HepG2 (cell line): Measurements from ENCODE around the gene BTBD3. TPM values are rescaled to one million over a fixed set of nuclear protein-coding genes. Genes with fewer than 3 reads are reported as not detected.

ENCODE experiments used
- ARNT2 ChIP-seq: sonication (generic); formaldehyde crosslinking; IDR thresholded peaks from 2 replicates; pipeline ENCODE4 v1.8.0; 2022; ENCODE audit warnings: mild to moderate bottlenecking, low read depth, missing genetic modification reagents, moderate library complexity
- ELF4 ChIP-seq: sonication (generic); formaldehyde crosslinking; IDR thresholded peaks from 2 replicates; pipeline ENCODE4 v1.5.0; 2020; ENCODE audit warnings: missing genetic modification reagents, mild to moderate bottlenecking, moderate library complexity, borderline replicate concordance
- FOXA1 ChIP-seq, 2 experiments: fragments of 450-650 bp in 1 of 2; sonication (generic) in 1 of 2; formaldehyde crosslinking in 1 of 2; IDR thresholded peaks; 2 replicates each; pipeline versions ENCODE4 v1.4.0 to v1.6.1; 2016 to 2020; ENCODE audit warnings: missing genetic modification reagents in 1 of 2
- MEIS2 ChIP-seq: sonication (generic); formaldehyde crosslinking; IDR thresholded peaks from 2 replicates; pipeline ENCODE4 v1.9.0; 2021; ENCODE audit warnings: mild to moderate bottlenecking, missing genetic modification reagents
- NFE2 ChIP-seq: sonication (generic); formaldehyde crosslinking; IDR thresholded peaks from 2 replicates; pipeline ENCODE4 v1.4.0; 2020; ENCODE audit warnings: missing genetic modification reagents
- SALL1 ChIP-seq: sonication (generic); formaldehyde crosslinking; IDR thresholded peaks from 2 replicates; pipeline ENCODE4 v1.8.0; 2022; ENCODE audit warnings: mild to moderate bottlenecking, missing genetic modification reagents
- SMAD1 ChIP-seq: sonication (generic); formaldehyde crosslinking; IDR thresholded peaks from 2 replicates; pipeline ENCODE4 v1.4.0; 2020; ENCODE audit warnings: missing genetic modification reagents, low read depth, mild to moderate bottlenecking, borderline replicate concordance
- STAT5B ChIP-seq: sonication (generic); formaldehyde crosslinking; IDR thresholded peaks from 2 replicates; pipeline ENCODE4 v1.4.0; 2020; ENCODE audit warnings: missing genetic modification reagents
- TAF1 ChIP-seq: sonication (generic); formaldehyde crosslinking; IDR thresholded peaks from 2 replicates; pipeline ENCODE4 v1.4.0; 2020; ENCODE audit warnings: missing genetic modification reagents
- TCF12 ChIP-seq, 2 experiments: fragments of 450-650 bp in 1 of 2; sonication (generic) in 1 of 2; formaldehyde crosslinking in 1 of 2; IDR thresholded peaks; 2 replicates each; pipeline versions ENCODE4 v1.6.1 to v1.8.0; 2017 to 2022; ENCODE audit warnings: antibody characterized with exemption in 1 of 2, mild to moderate bottlenecking in 1 of 2, missing genetic modification reagents in 1 of 2, moderate library complexity in 1 of 2
- ZBTB1 ChIP-seq: sonication (generic); formaldehyde crosslinking; IDR thresholded peaks from 2 replicates; pipeline ENCODE4 v1.4.0; 2020; ENCODE audit warnings: missing genetic modification reagents, borderline replicate concordance
- ZBTB21 ChIP-seq: sonication (generic); formaldehyde crosslinking; IDR thresholded peaks from 2 replicates; pipeline ENCODE4 v1.4.0; 2020; ENCODE audit warnings: missing genetic modification reagents
- ZIK1 ChIP-seq: sonication (generic); formaldehyde crosslinking; IDR thresholded peaks from 2 replicates; pipeline ENCODE4 v1.5.0; 2020; ENCODE audit warnings: mild to moderate bottlenecking, low read depth, missing genetic modification reagents, borderline replicate concordance
- ZNF652 ChIP-seq: IDR thresholded peaks from 2 replicates; pipeline ENCODE4 v1.6.1; 2016; ENCODE audit warnings: low read depth, borderline replicate concordance
- ZNF713 ChIP-seq: sonication (generic); formaldehyde crosslinking; IDR thresholded peaks from 2 replicates; pipeline ENCODE4 v1.4.0; 2020; ENCODE audit warnings: mild to moderate bottlenecking, missing genetic modification reagents
- polyA plus RNA-seq, 8 experiments: library from polyadenylated mRNA; depleted of rRNA in 3 of 8; stranded (reverse) in 7 of 8; unstranded in 1 of 8; fragments of >200 nt; fragmentation: Illumina TruSeq in 4 of 8; extraction: Trizol in 4 of 8; gene quantifications; 2 replicates each; pipeline versions ENCODE4 v1.2.1 to v1.2.3, GENCODE V29; 2011 to 2016; ENCODE audit warnings: low read depth in 4 of 8, missing spikeins in 1 of 8, mixed read lengths in 1 of 8; ENCODE audit not compliant: insufficient read depth in 1 of 8
- total RNA-seq, 5 experiments: library from RNA; depleted of rRNA; stranded (reverse); fragments of >200 nt; fragmentation: Illumina TruSeq; extraction: Trizol; gene quantifications; 2 replicates each; pipeline ENCODE4 v1.2.3, GENCODE V29; 2016; ENCODE audit warnings: low read depth in 1 of 5
- TF ChIP-seq, protein P1 (sequence below): sonication (generic); formaldehyde crosslinking; conservative IDR thresholded peaks from 2 replicates; pipeline ENCODE4 v1.4.0; 2020; ENCODE audit warnings: mild to moderate bottlenecking, missing genetic modification reagents, moderate library complexity
- TF ChIP-seq, protein P2 (sequence below), 2 experiments: sonication (generic) in 1 of 2; formaldehyde crosslinking in 1 of 2; IDR thresholded peaks; 2 replicates each; pipeline versions ENCODE4 v1.4.0 to v1.6.1; 2018 to 2020; ENCODE audit warnings: missing genetic modification reagents in 2 of 2, borderline replicate concordance in 1 of 2, low read depth in 1 of 2, mild to moderate bottlenecking in 1 of 2, missing biosample characterization in 1 of 2
- TF ChIP-seq, protein P3 (sequence below): sonication (generic); IDR thresholded peaks from 2 replicates; pipeline ENCODE4 v1.6.1; 2016; ENCODE audit warnings: low read depth, borderline replicate concordance
- TF ChIP-seq, protein P4 (sequence below): sonication (generic); formaldehyde crosslinking; IDR thresholded peaks from 2 replicates; pipeline ENCODE4 v1.8.1; 2023; ENCODE audit warnings: mild to moderate bottlenecking, inconsistent platforms, moderate library complexity, missing genetic modification reagents, borderline replicate concordance

BTBD3 gene
- total and polyA plus RNA-seq, 2 of the 13 experiments (the other 11 are each of a cell fraction or from before 2014, with no cell fraction given): 32.2 to 41.8 TPM

DNA sequence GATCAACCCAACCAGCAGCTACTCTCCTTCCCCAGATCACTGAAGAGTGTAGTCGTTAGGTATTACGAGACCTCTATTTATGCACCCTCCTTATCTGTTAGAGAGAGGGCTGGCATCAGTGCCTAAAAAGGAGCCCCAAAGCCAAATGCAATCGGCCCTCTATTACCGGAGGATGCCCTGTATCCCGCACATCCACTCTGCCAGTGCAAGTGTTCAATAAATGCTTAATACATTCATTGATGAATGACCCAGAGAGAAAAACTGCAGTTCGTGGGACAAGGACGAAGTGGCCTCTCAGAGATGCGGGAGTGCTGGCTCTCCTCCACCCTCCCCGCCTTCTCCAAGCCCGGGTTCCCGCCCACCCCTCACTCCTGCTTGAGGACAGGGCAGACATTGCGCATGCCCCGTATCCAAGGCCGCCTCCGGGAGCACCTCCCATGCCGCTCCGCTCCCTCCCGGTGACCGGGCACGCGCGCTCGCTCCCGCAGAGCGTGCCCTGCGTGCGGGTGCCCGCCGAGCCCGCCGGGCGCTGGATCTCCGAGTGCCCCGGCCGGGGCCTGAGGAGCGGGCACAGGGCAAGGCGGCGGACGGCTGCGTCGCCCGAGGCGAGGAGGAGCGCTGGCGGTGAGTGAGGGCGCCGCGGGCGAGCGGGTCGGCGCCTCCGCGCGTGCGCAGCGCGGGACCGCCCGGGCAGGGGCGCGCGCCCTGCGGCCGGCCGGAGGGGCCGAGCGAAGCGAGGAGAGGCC lies 27.2 kb upstream of the BTBD3 start (continued):
- TF ChIP-seq, protein P1, sequence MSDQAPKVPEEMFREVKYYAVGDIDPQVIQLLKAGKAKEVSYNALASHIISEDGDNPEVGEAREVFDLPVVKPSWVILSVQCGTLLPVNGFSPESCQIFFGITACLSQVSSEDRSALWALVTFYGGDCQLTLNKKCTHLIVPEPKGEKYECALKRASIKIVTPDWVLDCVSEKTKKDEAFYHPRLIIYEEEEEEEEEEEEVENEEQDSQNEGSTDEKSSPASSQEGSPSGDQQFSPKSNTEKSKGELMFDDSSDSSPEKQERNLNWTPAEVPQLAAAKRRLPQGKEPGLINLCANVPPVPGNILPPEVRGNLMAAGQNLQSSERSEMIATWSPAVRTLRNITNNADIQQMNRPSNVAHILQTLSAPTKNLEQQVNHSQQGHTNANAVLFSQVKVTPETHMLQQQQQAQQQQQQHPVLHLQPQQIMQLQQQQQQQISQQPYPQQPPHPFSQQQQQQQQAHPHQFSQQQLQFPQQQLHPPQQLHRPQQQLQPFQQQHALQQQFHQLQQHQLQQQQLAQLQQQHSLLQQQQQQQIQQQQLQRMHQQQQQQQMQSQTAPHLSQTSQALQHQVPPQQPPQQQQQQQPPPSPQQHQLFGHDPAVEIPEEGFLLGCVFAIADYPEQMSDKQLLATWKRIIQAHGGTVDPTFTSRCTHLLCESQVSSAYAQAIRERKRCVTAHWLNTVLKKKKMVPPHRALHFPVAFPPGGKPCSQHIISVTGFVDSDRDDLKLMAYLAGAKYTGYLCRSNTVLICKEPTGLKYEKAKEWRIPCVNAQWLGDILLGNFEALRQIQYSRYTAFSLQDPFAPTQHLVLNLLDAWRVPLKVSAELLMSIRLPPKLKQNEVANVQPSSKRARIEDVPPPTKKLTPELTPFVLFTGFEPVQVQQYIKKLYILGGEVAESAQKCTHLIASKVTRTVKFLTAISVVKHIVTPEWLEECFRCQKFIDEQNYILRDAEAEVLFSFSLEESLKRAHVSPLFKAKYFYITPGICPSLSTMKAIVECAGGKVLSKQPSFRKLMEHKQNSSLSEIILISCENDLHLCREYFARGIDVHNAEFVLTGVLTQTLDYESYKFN (CRISPR knock-in tag): no peak
- TF ChIP-seq ARNT2 (CRISPR knock-in tag) (peak; percentile 67), SALL1 (CRISPR knock-in tag) (peak; percentile 64), ZBTB1 (CRISPR knock-in tag) (no peak), TCF12 (IDR thresholded peaks at IDR 0.05) (no peak), TCF12 (CRISPR knock-in tag; IDR thresholded peaks at IDR 0.05) (no peak), SMAD1 (CRISPR knock-in tag) (no peak), NFE2 (CRISPR knock-in tag) (no peak), ZBTB21 (CRISPR knock-in tag) (peak; percentile 25; the same call in 1 of the 2 replicates), ZIK1 (CRISPR knock-in tag) (peak; percentile 68; the same call in 1 of the 2 replicates), TAF1 (CRISPR knock-in tag) (peak; percentile 18; the same call in 1 of the 2 replicates), FOXA1 (IDR thresholded peaks at IDR 0.05) (no peak), FOXA1 (CRISPR knock-in tag; IDR thresholded peaks at IDR 0.05) (no peak), ZNF713 (peak; percentile 19; the same call in 1 of the 2 replicates), ELF4 (CRISPR knock-in tag) (no peak), MEIS2 (CRISPR knock-in tag) (no peak), ZNF652 (CRISPR knock-in tag) (no peak), STAT5B (CRISPR knock-in tag) (0 out of 2 replicates have a peak, but pooled peaks have one; percentile 24)
- TF ChIP-seq, protein P2, sequence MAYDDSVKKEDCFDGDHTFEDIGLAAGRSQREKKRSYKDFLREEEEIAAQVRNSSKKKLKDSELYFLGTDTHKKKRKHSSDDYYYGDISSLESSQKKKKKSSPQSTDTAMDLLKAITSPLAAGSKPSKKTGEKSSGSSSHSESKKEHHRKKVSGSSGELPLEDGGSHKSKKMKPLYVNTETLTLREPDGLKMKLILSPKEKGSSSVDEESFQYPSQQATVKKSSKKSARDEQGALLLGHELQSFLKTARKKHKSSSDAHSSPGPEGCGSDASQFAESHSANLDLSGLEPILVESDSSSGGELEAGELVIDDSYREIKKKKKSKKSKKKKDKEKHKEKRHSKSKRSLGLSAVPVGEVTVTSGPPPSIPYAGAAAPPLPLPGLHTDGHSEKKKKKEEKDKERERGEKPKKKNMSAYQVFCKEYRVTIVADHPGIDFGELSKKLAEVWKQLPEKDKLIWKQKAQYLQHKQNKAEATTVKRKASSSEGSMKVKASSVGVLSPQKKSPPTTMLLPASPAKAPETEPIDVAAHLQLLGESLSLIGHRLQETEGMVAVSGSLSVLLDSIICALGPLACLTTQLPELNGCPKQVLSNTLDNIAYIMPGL (CRISPR knock-in tag; IDR thresholded peaks at IDR 0.05; ENCODE audit: borderline replicate concordance in 1 of 2, low read depth in 1 of 2): no peak; a peak in 2 of 4 replicates
- TF ChIP-seq, protein P3, sequence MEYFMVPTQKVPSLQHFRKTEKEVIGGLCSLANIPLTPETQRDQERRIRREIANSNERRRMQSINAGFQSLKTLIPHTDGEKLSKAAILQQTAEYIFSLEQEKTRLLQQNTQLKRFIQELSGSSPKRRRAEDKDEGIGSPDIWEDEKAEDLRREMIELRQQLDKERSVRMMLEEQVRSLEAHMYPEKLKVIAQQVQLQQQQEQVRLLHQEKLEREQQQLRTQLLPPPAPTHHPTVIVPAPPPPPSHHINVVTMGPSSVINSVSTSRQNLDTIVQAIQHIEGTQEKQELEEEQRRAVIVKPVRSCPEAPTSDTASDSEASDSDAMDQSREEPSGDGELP: peak; percentile 31; the same call in 1 of the 2 replicates
- TF ChIP-seq, protein P4, sequence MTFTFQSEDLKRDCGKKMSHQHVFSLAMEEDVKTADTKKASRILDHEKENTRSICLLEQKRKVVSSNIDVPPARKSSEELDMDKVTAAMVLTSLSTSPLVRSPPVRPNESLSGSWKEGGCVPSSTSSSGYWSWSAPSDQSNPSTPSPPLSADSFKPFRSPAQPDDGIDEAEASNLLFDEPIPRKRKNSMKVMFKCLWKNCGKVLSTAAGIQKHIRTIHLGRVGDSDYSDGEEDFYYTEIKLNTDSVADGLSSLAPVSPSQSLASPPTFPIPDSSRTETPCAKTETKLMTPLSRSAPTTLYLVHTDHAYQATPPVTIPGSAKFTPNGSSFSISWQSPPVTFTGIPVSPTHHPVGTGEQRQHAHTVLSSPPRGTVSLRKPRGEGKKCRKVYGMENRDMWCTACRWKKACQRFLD: no peak
